ENCODE measurements around the gene EGFR.

DNA sequence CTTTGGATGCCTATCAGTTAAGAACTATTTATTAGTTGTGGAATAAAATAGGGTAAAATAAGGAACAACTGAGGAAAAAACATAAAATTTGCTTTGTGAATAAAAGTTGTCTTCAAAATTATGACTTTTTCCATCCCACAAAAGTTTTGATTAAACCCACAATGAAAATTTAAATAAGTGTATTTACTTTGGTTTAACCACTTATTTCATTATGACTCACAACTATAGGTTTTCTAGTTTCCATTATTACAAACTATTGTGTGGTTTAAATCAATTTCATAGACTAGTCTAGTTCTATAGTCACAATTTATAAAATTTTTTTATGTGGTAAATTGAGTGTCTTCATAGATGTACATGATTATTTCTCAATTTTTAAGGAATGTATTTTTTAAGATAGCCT lies 116.6 kb downstream of the EGFR start:
- TF ChIP-seq EZH2phosphoT487 (IDR thresholded peaks at IDR 0.05; ENCODE audit: low read depth, severe bottlenecking, unreplicated experiment) = no peak
- TF ChIP-seq, protein P1, sequence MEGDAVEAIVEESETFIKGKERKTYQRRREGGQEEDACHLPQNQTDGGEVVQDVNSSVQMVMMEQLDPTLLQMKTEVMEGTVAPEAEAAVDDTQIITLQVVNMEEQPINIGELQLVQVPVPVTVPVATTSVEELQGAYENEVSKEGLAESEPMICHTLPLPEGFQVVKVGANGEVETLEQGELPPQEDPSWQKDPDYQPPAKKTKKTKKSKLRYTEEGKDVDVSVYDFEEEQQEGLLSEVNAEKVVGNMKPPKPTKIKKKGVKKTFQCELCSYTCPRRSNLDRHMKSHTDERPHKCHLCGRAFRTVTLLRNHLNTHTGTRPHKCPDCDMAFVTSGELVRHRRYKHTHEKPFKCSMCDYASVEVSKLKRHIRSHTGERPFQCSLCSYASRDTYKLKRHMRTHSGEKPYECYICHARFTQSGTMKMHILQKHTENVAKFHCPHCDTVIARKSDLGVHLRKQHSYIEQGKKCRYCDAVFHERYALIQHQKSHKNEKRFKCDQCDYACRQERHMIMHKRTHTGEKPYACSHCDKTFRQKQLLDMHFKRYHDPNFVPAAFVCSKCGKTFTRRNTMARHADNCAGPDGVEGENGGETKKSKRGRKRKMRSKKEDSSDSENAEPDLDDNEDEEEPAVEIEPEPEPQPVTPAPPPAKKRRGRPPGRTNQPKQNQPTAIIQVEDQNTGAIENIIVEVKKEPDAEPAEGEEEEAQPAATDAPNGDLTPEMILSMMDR (IDR thresholded peaks at IDR 0.05; ENCODE audit: poor library complexity) = no peak
- no peak for TF ChIP-seq EZH2 (IDR thresholded peaks at IDR 0.05; ENCODE audit: borderline replicate concordance)

All from hepatocyte (in vitro differentiated cells).